ENCODE measurements around the gene PGM3.

GRCh38 chr6:83168556-83168955, 24.5 kb downstream of the PGM3 start:
- no peak for TF ChIP-seq EZH2 (IDR thresholded peaks at IDR 0.05; ENCODE audit: insufficient read depth, poor library complexity, severe bottlenecking)
- TF ChIP-seq EZH2phosphoT487 (IDR thresholded peaks at IDR 0.05; ENCODE audit: insufficient read depth, low read depth) = no peak
